ENCODE measurements around the gene PRICKLE4.

DNA sequence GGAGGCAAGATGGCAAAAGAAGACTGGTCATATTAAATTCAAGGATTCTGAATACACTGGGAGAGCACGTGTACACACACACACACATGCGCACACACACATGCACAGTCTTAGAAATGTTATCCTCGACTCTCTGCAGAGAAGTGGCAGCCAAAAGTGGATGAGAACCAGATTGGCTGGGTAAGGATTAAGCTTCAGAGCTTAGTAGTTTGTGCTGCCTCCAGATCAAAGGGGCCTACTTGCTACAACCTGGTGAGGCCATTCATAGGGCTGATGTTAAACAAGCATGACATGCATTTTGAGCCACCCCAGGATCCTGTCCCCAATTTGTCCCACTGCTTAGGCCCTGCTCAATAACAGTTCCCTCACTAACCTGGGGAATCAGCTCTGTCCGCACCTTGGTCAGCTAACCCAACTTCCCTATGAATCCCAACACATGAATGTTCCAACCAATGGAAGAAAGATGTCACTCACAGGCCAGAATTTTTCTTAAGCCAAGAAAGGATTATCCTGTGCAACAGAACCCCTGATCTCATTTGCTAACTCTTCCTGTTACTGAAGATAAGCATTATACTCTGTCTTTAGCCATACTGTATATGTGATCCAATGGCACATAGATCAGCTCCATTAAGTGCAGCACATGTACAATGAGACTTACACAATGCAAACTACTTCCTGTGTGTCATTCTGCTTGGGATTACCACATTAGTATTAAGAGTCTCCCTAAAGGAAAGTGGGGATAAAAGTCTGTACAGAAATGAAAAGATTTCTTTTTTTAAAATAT, 37.9 kb downstream of the PRICKLE4 start:
- TF ChIP-seq, protein P1, sequence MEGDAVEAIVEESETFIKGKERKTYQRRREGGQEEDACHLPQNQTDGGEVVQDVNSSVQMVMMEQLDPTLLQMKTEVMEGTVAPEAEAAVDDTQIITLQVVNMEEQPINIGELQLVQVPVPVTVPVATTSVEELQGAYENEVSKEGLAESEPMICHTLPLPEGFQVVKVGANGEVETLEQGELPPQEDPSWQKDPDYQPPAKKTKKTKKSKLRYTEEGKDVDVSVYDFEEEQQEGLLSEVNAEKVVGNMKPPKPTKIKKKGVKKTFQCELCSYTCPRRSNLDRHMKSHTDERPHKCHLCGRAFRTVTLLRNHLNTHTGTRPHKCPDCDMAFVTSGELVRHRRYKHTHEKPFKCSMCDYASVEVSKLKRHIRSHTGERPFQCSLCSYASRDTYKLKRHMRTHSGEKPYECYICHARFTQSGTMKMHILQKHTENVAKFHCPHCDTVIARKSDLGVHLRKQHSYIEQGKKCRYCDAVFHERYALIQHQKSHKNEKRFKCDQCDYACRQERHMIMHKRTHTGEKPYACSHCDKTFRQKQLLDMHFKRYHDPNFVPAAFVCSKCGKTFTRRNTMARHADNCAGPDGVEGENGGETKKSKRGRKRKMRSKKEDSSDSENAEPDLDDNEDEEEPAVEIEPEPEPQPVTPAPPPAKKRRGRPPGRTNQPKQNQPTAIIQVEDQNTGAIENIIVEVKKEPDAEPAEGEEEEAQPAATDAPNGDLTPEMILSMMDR (conservative IDR thresholded peaks at IDR 0.05; ENCODE audit: low read depth, low read length): no peak
- TF ChIP-seq RAD21 (IDR thresholded peaks at IDR 0.05; ENCODE audit: low read length) (no peak), POLR2A (IDR thresholded peaks at IDR 0.05; ENCODE audit: low read depth, low read length) (no peak), CHD1 (IDR thresholded peaks at IDR 0.05; ENCODE audit: low read depth, low read length) (no peak), NFE2L2 (IDR thresholded peaks at IDR 0.05; ENCODE audit: low read depth, low read length) (no peak), RFX5 (IDR thresholded peaks at IDR 0.05; ENCODE audit: low read depth, low read length) (no peak)
- TF ChIP-seq, protein P2, sequence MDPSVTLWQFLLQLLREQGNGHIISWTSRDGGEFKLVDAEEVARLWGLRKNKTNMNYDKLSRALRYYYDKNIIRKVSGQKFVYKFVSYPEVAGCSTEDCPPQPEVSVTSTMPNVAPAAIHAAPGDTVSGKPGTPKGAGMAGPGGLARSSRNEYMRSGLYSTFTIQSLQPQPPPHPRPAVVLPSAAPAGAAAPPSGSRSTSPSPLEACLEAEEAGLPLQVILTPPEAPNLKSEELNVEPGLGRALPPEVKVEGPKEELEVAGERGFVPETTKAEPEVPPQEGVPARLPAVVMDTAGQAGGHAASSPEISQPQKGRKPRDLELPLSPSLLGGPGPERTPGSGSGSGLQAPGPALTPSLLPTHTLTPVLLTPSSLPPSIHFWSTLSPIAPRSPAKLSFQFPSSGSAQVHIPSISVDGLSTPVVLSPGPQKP (IDR thresholded peaks at IDR 0.05; ENCODE audit: borderline replicate concordance, low read depth, low read length): no peak
- TF ChIP-seq, protein P3, sequence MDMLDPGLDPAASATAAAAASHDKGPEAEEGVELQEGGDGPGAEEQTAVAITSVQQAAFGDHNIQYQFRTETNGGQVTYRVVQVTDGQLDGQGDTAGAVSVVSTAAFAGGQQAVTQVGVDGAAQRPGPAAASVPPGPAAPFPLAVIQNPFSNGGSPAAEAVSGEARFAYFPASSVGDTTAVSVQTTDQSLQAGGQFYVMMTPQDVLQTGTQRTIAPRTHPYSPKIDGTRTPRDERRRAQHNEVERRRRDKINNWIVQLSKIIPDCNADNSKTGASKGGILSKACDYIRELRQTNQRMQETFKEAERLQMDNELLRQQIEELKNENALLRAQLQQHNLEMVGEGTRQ (IDR thresholded peaks at IDR 0.05; ENCODE audit: low read depth, low read length): no peak
